ENCODE data around the gene RBMY1D. TPM values are rescaled to one million over a fixed set of nuclear protein-coding genes. Genes with fewer than 3 reads are reported as not detected.
"Not testable (repeated sequence)": the region's sequence is repeated elsewhere in the genome, so short reads cannot be mapped to it uniquely, and the experiment has no call there.

RBMY1D gene
- total RNA-seq (2014; rRNA removed; shearing (Covaris generic); ENCODE audit: low replicate concordance), result not detected in 2 replicates

DNA sequence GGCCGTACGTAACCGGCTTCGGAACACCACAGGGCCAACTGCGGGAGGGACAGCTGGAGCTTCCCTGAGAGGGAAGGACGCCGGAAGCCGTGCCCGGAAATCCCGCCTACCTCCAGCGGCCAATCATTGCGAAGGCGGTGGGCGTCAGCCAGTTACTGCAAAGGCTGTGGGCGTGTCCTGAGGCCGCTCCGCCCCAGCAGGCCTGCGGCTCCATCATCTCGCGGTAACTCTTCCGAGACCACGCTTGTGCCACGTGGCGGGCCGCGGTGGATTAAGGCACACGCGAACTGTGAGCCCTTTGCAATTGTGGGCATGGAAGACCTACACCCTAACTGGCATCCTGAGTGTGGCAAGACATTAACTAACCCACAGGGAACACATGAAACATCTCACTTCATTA, at the start of gene RBMY1D:
RBMY1D (minus strand) TSS at position 101 of the 400 bp plus-strand sequence. CDS start 2,013 bp downstream, outside the sequence.
- not testable (repeated sequence) for H3K4me3 ChIP-seq, DNase-seq, H3K27me3 ChIP-seq, H3K36me3 ChIP-seq, H3K9me3 ChIP-seq

GRCh38 chrY:21917932-21918331, 23.6 kb upstream of the RBMY1D start, which contains the start of gene RBMY1E:
Gene RBMY1E, minus strand, starts transcription at chrY:21918032. Its CDS starts 1,978 bp downstream, at chrY:21916054.
- H3K9me3 ChIP-seq, H3K36me3 ChIP-seq, H3K4me3 ChIP-seq, H3K27me3 ChIP-seq, DNase-seq: not testable (repeated sequence)

DNA sequence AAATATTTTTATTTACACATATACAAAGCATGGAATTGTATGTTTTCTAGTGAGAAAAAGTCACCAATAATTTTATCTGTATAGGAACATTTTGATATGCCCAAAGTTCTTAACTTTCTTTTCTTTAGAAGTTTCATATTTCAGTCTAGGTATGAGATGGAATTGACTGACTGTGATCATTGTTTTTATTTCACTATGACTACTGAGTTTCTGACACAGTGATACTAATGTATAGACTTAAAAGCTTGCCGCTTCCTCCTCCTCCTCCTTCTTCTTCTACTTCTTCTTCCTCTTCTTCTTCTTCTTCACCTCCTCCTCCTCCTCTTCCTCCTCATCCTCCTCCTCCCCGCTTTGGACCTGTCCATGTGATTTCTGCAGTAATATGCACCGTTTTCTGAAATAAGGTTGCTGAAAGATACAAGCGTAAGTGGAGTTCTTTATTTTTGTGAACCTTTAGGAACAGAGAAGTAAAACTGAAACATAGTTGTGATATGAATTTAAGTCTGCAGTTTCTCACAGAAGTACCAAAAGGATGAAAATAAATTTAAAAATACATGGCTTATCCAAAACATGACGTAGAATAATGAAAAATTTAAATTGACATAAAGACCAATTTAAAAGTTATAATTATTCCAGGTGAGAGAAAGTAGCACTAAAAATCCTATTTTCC, 24.8 kb downstream of the RBMY1D start:
- H3K36me3 ChIP-seq, DNase-seq, H3K4me3 ChIP-seq, H3K27me3 ChIP-seq, H3K9me3 ChIP-seq: not testable (repeated sequence)

DNA sequence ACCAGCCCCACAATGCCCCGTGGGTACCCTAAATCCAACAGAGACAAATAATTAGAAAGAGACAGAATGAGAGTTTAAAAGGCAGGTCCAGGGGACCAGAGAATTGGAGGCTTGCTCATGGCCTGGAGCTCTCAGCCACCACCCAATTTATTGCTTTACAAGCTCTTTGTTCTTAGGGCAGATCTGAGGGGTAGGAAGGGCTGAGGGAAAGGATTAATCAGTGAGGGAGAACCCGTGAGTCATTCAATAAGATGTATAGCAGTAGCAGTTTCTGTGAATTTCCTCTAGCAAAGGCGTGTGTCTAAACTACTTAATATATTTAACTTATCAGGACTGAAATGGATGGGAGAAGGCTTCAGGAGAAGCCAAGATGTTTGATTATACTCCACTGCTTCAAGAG, 48.8 kb downstream of the RBMY1D start:
- Histone ChIP-seq H3K27me3 (no peaks in the 10 kb centered on the region), H3K4me3 (no peak overlapping the region), H3K36me3 (no peaks in the 10 kb centered on the region), H3K9me3 (no peaks in the 10 kb centered on the region)
- DNase-seq, result no peak

GRCh38 chrY:21842090-21842489, 52.2 kb downstream of the RBMY1D start:
- no peak for DNase-seq
- no peaks in the 10 kb centered on the region for H3K27me3 ChIP-seq
- no peaks in the 10 kb centered on the region for H3K36me3 ChIP-seq
- no peak overlapping the region for H3K4me3 ChIP-seq
- no peaks in the 10 kb centered on the region for H3K9me3 ChIP-seq

- peak; percentile 50 for DNase-seq
- no peaks in the 10 kb centered on the region for H3K36me3 ChIP-seq
- no peak overlapping the region for H3K4me3 ChIP-seq
Observed at GRCh38 chrY:21839489-21839888, 54.8 kb downstream of the RBMY1D start.

GRCh38 chrY:21836343-21836742, 58.0 kb downstream of the RBMY1D start:
- DNase-seq, result no peak
- Histone ChIP-seq H3K27me3 (no peaks in the 10 kb centered on the region), H3K36me3 (no peaks in the 10 kb centered on the region), H3K4me3 (no peak overlapping the region), H3K9me3 (no peaks in the 10 kb centered on the region)

More at GRCh38 chrY:21839489-21839888, 54.8 kb downstream of the RBMY1D start:
- Histone ChIP-seq H3K27me3 (no peaks in the 10 kb centered on the region), H3K9me3 (no peaks in the 10 kb centered on the region)

- Histone ChIP-seq H3K36me3 (no peaks in the 10 kb centered on the region), H3K4me3 (no peak overlapping the region), H3K9me3 (no peaks in the 10 kb centered on the region), H3K27me3 (no peaks in the 10 kb centered on the region)
- no peak for DNase-seq
Observed at GRCh38 chrY:21835052-21835451, 59.3 kb downstream of the RBMY1D start.

Other genes starting within 250 kb of the RBMY1D start
- not detected in 2 replicates for gene RBMY1E, start 23.5 kb upstream of the RBMY1D start, total RNA-seq (2014; rRNA removed; shearing (Covaris generic); ENCODE audit: low replicate concordance)

Measured in MG63 (cell line).